K562 treated with DMSO at 1 percent for 4 hours (cell line): Measurements from ENCODE around the gene HEMGN. TPM values are rescaled to one million over a fixed set of nuclear protein-coding genes. Genes with fewer than 3 reads are reported as not detected.

Experiments used
- total RNA-seq: library from RNA; unstranded; fragments of 300-600 nt; gene quantifications from 2 replicates; pipeline ENCODE4 v1.2.3, GENCODE V29; 2022; ENCODE audit not compliant: insufficient read depth

Gene HEMGN, protein sequence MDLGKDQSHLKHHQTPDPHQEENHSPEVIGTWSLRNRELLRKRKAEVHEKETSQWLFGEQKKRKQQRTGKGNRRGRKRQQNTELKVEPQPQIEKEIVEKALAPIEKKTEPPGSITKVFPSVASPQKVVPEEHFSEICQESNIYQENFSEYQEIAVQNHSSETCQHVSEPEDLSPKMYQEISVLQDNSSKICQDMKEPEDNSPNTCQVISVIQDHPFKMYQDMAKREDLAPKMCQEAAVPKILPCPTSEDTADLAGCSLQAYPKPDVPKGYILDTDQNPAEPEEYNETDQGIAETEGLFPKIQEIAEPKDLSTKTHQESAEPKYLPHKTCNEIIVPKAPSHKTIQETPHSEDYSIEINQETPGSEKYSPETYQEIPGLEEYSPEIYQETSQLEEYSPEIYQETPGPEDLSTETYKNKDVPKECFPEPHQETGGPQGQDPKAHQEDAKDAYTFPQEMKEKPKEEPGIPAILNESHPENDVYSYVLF
- 6.6 and 7.4 TPM in 2 replicates for total RNA-seq

DNA sequence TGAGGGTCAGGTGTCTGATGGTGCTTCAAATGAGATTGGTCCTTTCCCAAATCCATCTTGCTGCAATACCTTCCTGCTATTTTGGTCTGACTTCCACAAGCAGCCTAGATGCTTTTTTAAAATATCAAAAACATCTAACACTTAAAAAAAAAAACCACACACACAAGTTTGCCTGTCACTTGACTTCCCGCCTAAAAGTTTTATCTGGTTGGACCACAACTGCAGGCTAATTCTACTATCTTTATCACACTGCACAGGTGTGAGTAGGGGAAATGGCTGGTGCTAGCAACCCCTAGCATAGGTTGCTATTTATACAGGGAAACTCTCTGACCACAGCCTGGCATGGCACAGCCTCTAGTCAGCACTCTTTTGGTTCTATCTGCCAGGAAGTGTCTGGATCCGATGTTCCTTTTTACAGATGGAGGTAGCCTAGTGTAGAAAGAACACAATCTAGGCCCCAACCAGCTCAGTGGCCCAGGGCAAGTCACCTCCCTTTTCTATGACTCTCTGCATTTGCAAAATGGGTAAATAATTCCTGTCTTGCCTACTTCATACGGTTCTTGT is at the start of gene HEMGN:
TSS of gene HEMGN (minus strand) at position 92 of the 564 bp plus-strand sequence. CDS start at position 56, 36 bp downstream.

GRCh38 chr9:97982683-97983588 is 45.0 kb upstream of the HEMGN start, which contains the start of gene ANP32B:
TSS of gene ANP32B (plus strand) at chr9:97983341. CDS start at chr9:97983556, 215 bp downstream.

DNA sequence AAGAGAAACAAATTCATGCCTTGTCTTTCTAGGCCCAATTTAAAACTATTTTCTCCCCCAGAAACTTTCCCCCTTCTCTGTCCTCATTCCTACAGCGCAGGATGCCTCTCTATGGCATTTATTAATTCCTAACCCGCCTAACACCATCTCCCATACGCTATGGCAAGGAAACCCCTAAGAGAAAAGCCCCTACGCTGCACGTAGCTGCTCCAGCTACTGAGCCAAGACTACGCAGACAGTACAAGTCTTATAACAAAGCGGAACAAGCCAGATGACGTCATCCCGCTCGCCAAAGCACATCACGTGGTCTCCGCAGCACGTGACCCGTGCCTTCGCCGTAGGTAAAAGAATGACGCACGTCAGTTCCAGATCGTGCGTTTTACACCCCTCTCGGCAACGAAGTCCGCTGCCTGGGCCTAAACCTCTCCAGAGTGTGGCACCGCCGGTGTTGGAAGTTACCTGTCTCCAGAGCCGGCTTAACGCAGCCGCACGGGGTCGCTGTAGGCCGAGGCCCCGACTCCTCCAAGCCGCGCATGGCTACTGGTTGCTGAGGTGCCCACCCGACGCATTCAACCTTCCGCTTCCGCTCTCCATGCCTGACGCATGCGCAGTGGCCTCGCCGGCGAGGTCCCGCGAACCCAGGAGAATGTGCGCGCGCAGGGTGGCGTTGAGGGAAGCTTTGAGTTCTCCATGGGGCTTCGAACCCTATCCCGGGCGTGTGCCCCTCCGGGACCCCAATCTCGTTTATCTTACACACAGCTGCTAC is 15.8 kb downstream of the HEMGN start, which contains the start of gene TRMO:
TSS of gene TRMO (minus strand) at position 542 of the 766 bp plus-strand sequence. CDS start at position 535, 7 bp downstream.

Other genes starting within 250 kb of the HEMGN start
- gene XPA, start 240.8 kb downstream of the HEMGN start, total RNA-seq = 8.0 and 8.2 TPM in 2 replicates
- gene FOXE1, start 84.9 kb downstream of the HEMGN start, total RNA-seq = not detected in 2 replicates
- gene TRMO, start 15.7 kb downstream of the HEMGN start, total RNA-seq = 4.7 and 8.6 TPM in 2 replicates
- gene ANP32B, start 45.2 kb upstream of the HEMGN start, total RNA-seq = 348 and 405 TPM in 2 replicates
- gene NANS, start 118.6 kb upstream of the HEMGN start, total RNA-seq = 251 and 260 TPM in 2 replicates
- 12.1 and 14.7 TPM in 2 replicates for gene TRIM14, start 181.1 kb upstream of the HEMGN start, total RNA-seq